Measurements from ENCODE around the gene DIS3L2.

DNA sequence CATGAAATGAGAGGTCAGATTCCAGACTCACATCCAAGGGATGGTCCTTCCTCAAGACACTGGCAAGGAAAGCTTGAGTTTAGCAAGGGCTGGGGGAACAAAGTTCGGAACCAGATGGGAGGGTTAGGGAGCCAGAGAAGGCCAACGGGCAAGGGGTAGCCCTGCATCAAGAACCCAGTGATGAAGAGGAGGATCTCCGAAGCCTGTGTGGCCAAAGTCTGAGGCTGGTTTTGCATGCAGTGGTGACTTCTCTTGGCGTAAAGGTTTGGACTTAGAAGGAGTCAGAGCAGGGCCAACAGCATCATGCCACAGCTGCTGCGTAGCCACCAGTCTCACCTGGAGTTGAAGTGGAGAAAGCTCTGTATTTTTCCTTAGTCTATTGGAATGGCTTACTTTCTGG lies 293.5 kb downstream of the DIS3L2 start:
- TF ChIP-seq, protein P1, sequence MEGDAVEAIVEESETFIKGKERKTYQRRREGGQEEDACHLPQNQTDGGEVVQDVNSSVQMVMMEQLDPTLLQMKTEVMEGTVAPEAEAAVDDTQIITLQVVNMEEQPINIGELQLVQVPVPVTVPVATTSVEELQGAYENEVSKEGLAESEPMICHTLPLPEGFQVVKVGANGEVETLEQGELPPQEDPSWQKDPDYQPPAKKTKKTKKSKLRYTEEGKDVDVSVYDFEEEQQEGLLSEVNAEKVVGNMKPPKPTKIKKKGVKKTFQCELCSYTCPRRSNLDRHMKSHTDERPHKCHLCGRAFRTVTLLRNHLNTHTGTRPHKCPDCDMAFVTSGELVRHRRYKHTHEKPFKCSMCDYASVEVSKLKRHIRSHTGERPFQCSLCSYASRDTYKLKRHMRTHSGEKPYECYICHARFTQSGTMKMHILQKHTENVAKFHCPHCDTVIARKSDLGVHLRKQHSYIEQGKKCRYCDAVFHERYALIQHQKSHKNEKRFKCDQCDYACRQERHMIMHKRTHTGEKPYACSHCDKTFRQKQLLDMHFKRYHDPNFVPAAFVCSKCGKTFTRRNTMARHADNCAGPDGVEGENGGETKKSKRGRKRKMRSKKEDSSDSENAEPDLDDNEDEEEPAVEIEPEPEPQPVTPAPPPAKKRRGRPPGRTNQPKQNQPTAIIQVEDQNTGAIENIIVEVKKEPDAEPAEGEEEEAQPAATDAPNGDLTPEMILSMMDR (IDR thresholded peaks at IDR 0.05): no peak
- TF ChIP-seq POLR2AphosphoS5 (IDR thresholded peaks at IDR 0.05; ENCODE audit: insufficient read depth in 1 of 2, low read depth in 1 of 2) (no peak), POLR2A (IDR thresholded peaks at IDR 0.05) (no peak)
